Measurements from ENCODE around the gene ETNK2. TPM values are rescaled to one million over a fixed set of nuclear protein-coding genes. Genes with fewer than 3 reads are reported as not detected.
A peak's percentile ranks its signal among the peaks of the same experiment; 100 is the strongest.

Gene ETNK2
- polyA plus RNA-seq, 2 donors, result 9.5 to 16.1 TPM

DNA sequence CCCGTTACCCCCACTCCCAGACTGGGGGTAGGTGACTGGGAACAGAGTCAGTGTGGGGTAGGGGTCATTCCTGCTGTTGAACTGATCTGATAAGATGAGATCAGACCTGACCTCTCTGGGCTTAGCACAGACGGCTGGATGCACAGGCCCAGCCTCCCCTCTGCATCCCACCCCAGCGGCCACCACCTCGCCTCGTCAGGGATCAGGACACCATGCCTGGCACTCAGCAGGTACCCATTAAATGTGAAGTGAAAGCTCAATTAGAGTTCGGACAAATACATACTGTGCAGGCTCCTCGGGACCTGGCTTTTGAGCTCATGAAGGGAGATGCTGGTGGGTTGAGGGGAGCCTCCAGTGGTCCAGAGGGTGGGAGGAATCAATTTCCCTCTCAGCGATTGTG, 63.2 kb downstream of the ETNK2 start:
- peak overlapping the region; percentile 73 to 79 for H3K27ac ChIP-seq (ENCODE audit: low read depth in 2 of 2, low read length in 1 of 2)
- no peak overlapping the region for H3K4me3 ChIP-seq (ENCODE audit: low read depth in 1 of 2, low read length in 2 of 2)
- 62 to 69% methylated on average over 8 of the region's 8 CpGs for WGBS, 2 donors
- peaks cover 9 to 33% of the 10 kb centered on the region in 2 donors for H3K4me1 ChIP-seq (ENCODE audit: control insufficient read depth in 2 of 2, insufficient read depth in 2 of 2, low read length in 1 of 2)
- H3K9me3 ChIP-seq (ENCODE audit: control insufficient read depth in 2 of 2, insufficient read depth in 1 of 2, low read depth in 1 of 2, low read length in 1 of 2), result no peaks in the 10 kb centered on the region
- H3K36me3 ChIP-seq (ENCODE audit: control insufficient read depth in 2 of 2, insufficient read depth in 2 of 2, low read length in 1 of 2), result peaks cover 0 to under 1% of the 10 kb centered on the region in 2 donors
- no peaks in the 10 kb centered on the region for H3K27me3 ChIP-seq (ENCODE audit: control insufficient read depth in 1 of 2, insufficient read depth in 2 of 2, low read length in 2 of 2)

DNA sequence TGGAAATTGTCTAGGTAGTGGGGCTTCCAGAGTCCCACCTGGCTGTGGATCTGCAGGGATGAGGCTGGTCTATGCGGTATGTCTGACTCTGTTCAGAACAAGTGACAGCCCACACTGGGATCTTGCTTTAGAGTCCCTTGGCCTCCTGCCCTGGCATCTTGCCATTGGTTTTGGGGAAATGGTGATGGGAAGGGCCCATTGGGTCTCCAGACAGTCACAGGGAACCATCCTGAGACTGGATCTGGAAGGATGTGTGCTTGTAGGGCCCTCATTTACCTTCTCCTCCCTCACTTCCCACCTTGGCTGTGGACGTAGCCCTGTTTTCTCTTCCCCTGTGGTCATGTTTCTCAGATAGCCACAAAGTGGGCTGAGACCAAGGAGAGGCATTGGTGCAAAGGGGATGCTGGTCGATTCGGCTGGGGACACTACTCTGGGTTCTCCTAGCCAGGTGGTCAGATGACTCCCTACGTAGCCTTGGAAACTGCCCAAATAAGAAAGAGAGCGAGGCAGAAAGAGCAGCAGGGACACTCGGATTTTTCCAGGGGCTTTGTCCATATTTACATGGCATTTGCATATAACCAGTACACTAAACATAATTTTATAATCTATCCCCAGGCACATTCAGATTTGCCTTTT, 63.8 kb downstream of the ETNK2 start:
- H3K36me3 ChIP-seq (ENCODE audit: control insufficient read depth in 2 of 2, insufficient read depth in 2 of 2, low read length in 1 of 2), result peaks cover 0 to 2% of the 10 kb centered on the region in 2 donors
- H3K27me3 ChIP-seq (ENCODE audit: control insufficient read depth in 1 of 2, insufficient read depth in 2 of 2, low read length in 2 of 2), result no peaks in the 10 kb centered on the region
- no peak overlapping the region for H3K4me3 ChIP-seq (ENCODE audit: low read depth in 1 of 2, low read length in 2 of 2)
- peak overlapping the region; percentile 73 to 79 for H3K27ac ChIP-seq (ENCODE audit: low read depth in 2 of 2, low read length in 1 of 2)
- no peaks in the 10 kb centered on the region for H3K9me3 ChIP-seq (ENCODE audit: control insufficient read depth in 2 of 2, insufficient read depth in 1 of 2, low read depth in 1 of 2, low read length in 1 of 2)
- H3K4me1 ChIP-seq (ENCODE audit: control insufficient read depth in 2 of 2, insufficient read depth in 2 of 2, low read length in 1 of 2), result peaks cover 9 to 36% of the 10 kb centered on the region in 2 donors
- WGBS, 2 donors, result 62 to 77% methylated on average over 7 of the region's 7 CpGs

DNA sequence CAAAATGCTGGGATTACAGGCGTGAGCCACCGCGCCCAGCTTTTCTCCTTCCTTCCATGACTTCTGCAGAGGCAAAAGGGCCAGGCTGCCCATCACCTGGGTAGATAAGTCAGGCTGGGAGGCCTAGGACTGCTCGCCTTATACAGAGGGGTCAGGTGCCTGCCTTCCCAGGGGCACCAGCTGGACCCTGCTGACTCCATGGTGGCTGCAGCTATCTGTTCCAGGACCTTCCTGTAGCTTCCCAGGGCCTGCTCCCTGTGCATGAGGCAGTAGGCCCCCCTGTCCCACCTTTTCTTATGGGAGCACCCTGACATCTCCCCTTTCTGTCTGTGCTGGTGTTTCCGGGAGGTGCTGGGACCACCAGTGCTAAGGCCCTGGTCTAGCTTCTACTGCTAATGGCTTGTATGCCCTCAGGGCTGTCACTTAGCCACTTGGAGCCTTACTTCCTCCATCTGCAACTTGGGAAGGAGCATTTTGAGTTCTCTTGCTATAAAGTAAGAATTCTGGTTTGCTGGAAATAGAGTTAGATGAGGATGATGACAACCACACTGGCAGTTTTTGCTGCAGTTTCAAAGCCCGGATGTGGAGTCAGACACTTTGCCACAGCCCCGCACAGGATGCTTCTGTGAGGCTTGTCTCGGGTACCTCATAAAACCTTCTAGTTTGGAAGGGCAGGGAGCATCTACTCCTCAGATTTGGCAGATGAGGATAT, 64.5 kb downstream of the ETNK2 start:
- peak overlapping the region; percentile 64 to 79 for H3K27ac ChIP-seq (ENCODE audit: low read depth in 2 of 2, low read length in 1 of 2)
- no peaks in the 10 kb centered on the region for H3K27me3 ChIP-seq (ENCODE audit: control insufficient read depth in 1 of 2, insufficient read depth in 2 of 2, low read length in 2 of 2)
- peaks cover 0 to 2% of the 10 kb centered on the region in 2 donors for H3K36me3 ChIP-seq (ENCODE audit: control insufficient read depth in 2 of 2, insufficient read depth in 2 of 2, low read length in 1 of 2)
- no peak overlapping the region for H3K4me3 ChIP-seq (ENCODE audit: low read depth in 1 of 2, low read length in 2 of 2)
- H3K9me3 ChIP-seq (ENCODE audit: control insufficient read depth in 2 of 2, insufficient read depth in 1 of 2, low read depth in 1 of 2, low read length in 1 of 2), result no peaks in the 10 kb centered on the region
- peaks cover 9 to 36% of the 10 kb centered on the region in 2 donors for H3K4me1 ChIP-seq (ENCODE audit: control insufficient read depth in 2 of 2, insufficient read depth in 2 of 2, low read length in 1 of 2)
- 89% methylated on average over 8 of the region's 8 CpGs for WGBS, 2 donors

DNA sequence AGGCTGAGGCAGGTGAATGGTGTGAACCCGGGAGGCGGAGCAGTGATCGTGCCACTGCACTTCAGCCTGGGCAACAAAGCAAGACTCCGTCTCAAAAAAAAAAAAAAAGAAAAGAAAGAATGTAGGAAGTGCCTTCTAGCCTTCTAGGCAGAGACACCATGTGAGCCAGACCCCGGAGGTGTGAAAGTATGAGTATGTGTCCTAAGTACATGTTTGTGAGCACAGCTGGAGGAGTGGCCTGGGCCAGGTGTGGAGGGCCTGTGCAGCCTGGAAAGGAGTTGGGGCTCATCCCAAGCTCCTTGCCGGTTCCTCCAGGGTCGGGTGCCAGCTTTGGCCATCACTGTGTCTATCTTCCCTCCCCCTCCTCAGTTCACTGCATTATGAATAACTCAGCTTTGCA, 66.0 kb downstream of the ETNK2 start:
- peaks cover 0 to 2% of the 10 kb centered on the region in 2 donors for H3K36me3 ChIP-seq (ENCODE audit: control insufficient read depth in 2 of 2, insufficient read depth in 2 of 2, low read length in 1 of 2)
- peaks cover 14 to 38% of the 10 kb centered on the region in 2 donors for H3K4me1 ChIP-seq (ENCODE audit: control insufficient read depth in 2 of 2, insufficient read depth in 2 of 2, low read length in 1 of 2)
- H3K9me3 ChIP-seq (ENCODE audit: control insufficient read depth in 2 of 2, insufficient read depth in 1 of 2, low read depth in 1 of 2, low read length in 1 of 2), result no peaks in the 10 kb centered on the region
- H3K4me3 ChIP-seq (ENCODE audit: low read depth in 1 of 2, low read length in 2 of 2), result no peak overlapping the region
- no peak overlapping the region for H3K27ac ChIP-seq (ENCODE audit: low read depth in 2 of 2, low read length in 1 of 2)
- WGBS, 2 donors, result 48 to 59% methylated on average over 7 of the region's 7 CpGs
- H3K27me3 ChIP-seq (ENCODE audit: control insufficient read depth in 1 of 2, insufficient read depth in 2 of 2, low read length in 2 of 2), result no peaks in the 10 kb centered on the region

DNA sequence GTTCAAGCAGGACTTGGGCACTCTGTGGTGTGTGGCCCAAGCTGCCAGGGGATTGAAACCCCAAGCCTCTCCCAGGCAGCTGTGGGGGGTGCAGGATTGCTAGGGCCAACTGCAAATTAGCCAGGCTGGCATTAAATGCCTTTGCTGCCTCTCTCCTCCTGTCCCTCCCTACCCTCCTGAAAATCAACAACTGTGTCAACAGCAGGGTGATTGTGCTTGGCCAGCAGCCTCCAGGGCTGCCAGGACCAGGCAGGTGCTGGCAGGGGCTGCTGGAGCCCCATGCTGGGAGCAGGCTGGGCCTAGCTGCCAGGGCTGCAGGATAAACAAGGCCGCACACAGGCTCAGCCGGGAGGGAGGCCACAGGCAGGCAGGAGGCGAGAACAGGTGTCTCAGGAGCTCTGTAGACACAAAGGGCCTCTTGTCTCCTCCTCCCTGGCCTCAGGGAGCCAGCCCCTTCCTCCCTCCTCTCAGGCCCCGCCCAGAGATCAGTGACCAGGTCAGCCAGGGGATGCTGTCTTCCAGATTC, 67.5 kb downstream of the ETNK2 start:
- 50 to 65% methylated on average over 3 to 4 of the region's 4 CpGs for WGBS, 2 donors
- no peak overlapping the region for H3K4me3 ChIP-seq (ENCODE audit: low read depth in 1 of 2, low read length in 2 of 2)
- peaks cover 19 to 43% of the 10 kb centered on the region in 2 donors for H3K4me1 ChIP-seq (ENCODE audit: control insufficient read depth in 2 of 2, insufficient read depth in 2 of 2, low read length in 1 of 2)

DNA sequence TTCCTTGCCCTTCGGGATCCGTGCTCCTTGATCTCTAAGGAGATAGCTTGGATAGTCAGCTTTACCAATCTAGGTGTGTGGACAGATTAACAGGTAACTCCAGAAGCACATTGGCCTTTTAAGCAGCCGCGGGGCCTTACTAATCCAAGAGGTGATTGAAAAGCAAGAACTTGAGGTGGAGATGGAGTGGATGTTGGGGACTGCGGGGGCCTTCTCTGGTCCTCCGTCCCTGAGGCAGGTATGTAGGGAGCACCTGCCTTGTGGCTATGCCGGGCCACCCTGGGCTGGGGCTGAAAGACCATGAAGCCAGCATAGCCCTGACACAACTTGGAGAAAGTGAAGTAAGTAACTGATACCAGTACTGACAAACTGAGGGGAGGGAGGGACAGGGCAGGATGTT, 68.4 kb downstream of the ETNK2 start:
- 84 to 89% methylated on average over 7 of the region's 7 CpGs for WGBS, 2 donors
- peak overlapping the region in 1 of 2 donors; percentile 23 for H3K27ac ChIP-seq (ENCODE audit: low read depth in 2 of 2, low read length in 1 of 2)
- H3K4me3 ChIP-seq (ENCODE audit: low read depth in 1 of 2, low read length in 2 of 2), result no peak overlapping the region
- H3K9me3 ChIP-seq (ENCODE audit: control insufficient read depth in 2 of 2, insufficient read depth in 1 of 2, low read depth in 1 of 2, low read length in 1 of 2), result no peaks in the 10 kb centered on the region
- H3K27me3 ChIP-seq (ENCODE audit: control insufficient read depth in 1 of 2, insufficient read depth in 2 of 2, low read length in 2 of 2), result no peaks in the 10 kb centered on the region
- H3K4me1 ChIP-seq (ENCODE audit: control insufficient read depth in 2 of 2, insufficient read depth in 2 of 2, low read length in 1 of 2), result peaks cover 18 to 39% of the 10 kb centered on the region in 2 donors
- H3K36me3 ChIP-seq (ENCODE audit: control insufficient read depth in 2 of 2, insufficient read depth in 2 of 2, low read length in 1 of 2), result peaks cover 0 to 2% of the 10 kb centered on the region in 2 donors

More for the DNA sequence above, 67.5 kb downstream of the ETNK2 start:
- Histone ChIP-seq H3K9me3 (ENCODE audit: control insufficient read depth in 2 of 2, insufficient read depth in 1 of 2, low read depth in 1 of 2, low read length in 1 of 2) (no peaks in the 10 kb centered on the region), H3K27ac (ENCODE audit: low read depth in 2 of 2, low read length in 1 of 2) (peak overlapping the region; percentile 17 to 23), H3K27me3 (ENCODE audit: control insufficient read depth in 1 of 2, insufficient read depth in 2 of 2, low read length in 2 of 2) (no peaks in the 10 kb centered on the region), H3K36me3 (ENCODE audit: control insufficient read depth in 2 of 2, insufficient read depth in 2 of 2, low read length in 1 of 2) (peaks cover 0 to 2% of the 10 kb centered on the region in 2 donors)

DNA sequence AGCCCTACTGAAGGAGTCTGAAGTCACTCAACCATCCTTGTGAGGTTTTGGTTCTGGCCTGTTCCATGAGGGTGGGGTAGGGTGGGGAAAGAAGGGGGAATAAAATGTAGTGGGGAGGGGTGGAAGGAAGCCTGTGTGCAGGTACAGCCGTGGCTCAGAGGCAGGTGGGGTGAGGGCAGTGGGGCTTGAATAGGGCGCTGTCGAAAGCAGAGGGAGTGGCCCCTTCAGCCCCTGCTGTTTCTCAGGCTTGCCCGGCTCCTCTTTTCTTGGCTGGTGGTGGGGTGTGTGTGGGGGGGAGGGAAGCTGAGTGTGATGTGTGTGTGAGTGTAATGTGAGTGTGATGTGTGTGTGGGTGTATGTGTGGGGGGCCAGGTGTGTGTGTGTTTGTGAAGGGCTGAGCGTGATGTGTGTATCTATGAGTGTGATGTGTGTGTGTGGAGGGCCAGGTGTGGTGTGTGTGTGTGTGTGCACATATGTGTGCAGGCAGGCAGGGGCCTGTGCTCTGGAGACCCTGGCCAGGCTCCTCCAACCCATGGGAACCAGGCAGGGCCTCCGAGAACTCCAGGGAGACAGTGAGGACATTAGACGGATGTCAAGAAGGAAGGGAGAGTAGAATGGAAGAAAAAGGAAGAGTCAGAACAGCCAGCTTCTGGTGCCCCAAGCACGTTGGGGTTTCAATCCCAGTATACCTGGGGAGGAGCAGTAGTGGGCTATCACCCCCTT, 69.9 kb downstream of the ETNK2 start:
- peak overlapping the region in 1 of 2 donors; percentile 18 for H3K27ac ChIP-seq (ENCODE audit: low read depth in 2 of 2, low read length in 1 of 2)
- no peak overlapping the region for H3K4me3 ChIP-seq (ENCODE audit: low read depth in 1 of 2, low read length in 2 of 2)
- H3K9me3 ChIP-seq (ENCODE audit: control insufficient read depth in 2 of 2, insufficient read depth in 1 of 2, low read depth in 1 of 2, low read length in 1 of 2), result no peaks in the 10 kb centered on the region
- H3K27me3 ChIP-seq (ENCODE audit: control insufficient read depth in 1 of 2, insufficient read depth in 2 of 2, low read length in 2 of 2), result no peaks in the 10 kb centered on the region
- 60 to 71% methylated on average over 8 of the region's 8 CpGs for WGBS, 2 donors
- H3K36me3 ChIP-seq (ENCODE audit: control insufficient read depth in 2 of 2, insufficient read depth in 2 of 2, low read length in 1 of 2), result peaks cover 0 to 2% of the 10 kb centered on the region in 2 donors
- peaks cover 16 to 34% of the 10 kb centered on the region in 2 donors for H3K4me1 ChIP-seq (ENCODE audit: control insufficient read depth in 2 of 2, insufficient read depth in 2 of 2, low read length in 1 of 2)

DNA sequence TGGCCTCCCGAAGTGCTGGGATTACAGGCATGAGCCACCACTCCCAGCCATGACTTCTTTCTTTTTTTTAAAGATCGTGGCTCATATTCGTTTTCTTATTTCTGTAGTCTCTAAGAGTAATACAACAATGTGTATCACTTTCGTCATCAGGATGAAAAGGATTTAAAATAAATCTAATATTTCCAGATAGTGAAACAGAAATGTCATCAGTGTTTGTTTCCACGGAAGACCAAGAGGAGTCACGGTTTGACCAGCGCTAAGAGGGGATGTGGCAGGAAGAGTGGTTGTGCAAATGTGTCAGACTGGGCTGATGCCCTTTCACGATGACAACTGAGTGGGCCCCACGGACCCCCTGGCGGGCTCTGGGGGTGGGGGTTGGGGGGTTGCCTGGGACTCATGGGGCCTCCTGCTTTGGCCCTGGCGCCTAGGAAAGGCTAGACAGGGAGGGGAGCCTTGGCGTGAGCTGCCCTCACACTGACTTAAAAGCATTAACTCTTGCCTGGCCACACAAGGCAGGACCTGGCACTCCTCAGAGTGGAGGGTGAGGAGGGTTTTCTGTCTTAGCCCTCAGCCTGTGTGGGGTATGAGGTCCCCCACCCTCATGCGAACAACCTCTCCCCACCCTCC, 70.6 kb downstream of the ETNK2 start:
- Histone ChIP-seq H3K4me3 (ENCODE audit: low read depth in 1 of 2, low read length in 2 of 2) (no peak overlapping the region), H3K27me3 (ENCODE audit: control insufficient read depth in 1 of 2, insufficient read depth in 2 of 2, low read length in 2 of 2) (no peaks in the 10 kb centered on the region), H3K9me3 (ENCODE audit: control insufficient read depth in 2 of 2, insufficient read depth in 1 of 2, low read depth in 1 of 2, low read length in 1 of 2) (no peaks in the 10 kb centered on the region), H3K4me1 (ENCODE audit: control insufficient read depth in 2 of 2, insufficient read depth in 2 of 2, low read length in 1 of 2) (peaks cover 16 to 39% of the 10 kb centered on the region in 2 donors), H3K36me3 (ENCODE audit: control insufficient read depth in 2 of 2, insufficient read depth in 2 of 2, low read length in 1 of 2) (peaks cover 0 to 2% of the 10 kb centered on the region in 2 donors), H3K27ac (ENCODE audit: low read depth in 2 of 2, low read length in 1 of 2) (peak overlapping the region; percentile 18 to 57)
- 37 to 42% methylated on average over 13 of the region's 13 CpGs for WGBS, 2 donors
